Astrocyte (in vitro differentiated cells and primary cell): Measurements from ENCODE around the gene GREB1.

Experiments
- EZH2 ChIP-seq: IDR thresholded peaks from 2 replicates; pipeline ENCODE4 v1.6.1; 2012; ENCODE audit warnings: mild to moderate bottlenecking, low read length, inconsistent platforms; ENCODE audit not compliant: insufficient read depth
- TF ChIP-seq, protein P1 (sequence below): IDR thresholded peaks from 2 replicates; pipeline ENCODE4 v1.5.1; 2011; ENCODE audit warnings: low read depth, mild to moderate bottlenecking, inconsistent platforms, low read length, moderate library complexity; ENCODE audit not compliant: insufficient read depth

GRCh38 chr2:11581124-11581796 lies 47.4 kb downstream of the GREB1 start:
- TF ChIP-seq, protein P1, sequence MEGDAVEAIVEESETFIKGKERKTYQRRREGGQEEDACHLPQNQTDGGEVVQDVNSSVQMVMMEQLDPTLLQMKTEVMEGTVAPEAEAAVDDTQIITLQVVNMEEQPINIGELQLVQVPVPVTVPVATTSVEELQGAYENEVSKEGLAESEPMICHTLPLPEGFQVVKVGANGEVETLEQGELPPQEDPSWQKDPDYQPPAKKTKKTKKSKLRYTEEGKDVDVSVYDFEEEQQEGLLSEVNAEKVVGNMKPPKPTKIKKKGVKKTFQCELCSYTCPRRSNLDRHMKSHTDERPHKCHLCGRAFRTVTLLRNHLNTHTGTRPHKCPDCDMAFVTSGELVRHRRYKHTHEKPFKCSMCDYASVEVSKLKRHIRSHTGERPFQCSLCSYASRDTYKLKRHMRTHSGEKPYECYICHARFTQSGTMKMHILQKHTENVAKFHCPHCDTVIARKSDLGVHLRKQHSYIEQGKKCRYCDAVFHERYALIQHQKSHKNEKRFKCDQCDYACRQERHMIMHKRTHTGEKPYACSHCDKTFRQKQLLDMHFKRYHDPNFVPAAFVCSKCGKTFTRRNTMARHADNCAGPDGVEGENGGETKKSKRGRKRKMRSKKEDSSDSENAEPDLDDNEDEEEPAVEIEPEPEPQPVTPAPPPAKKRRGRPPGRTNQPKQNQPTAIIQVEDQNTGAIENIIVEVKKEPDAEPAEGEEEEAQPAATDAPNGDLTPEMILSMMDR = no peak
- TF ChIP-seq EZH2 = no peak
